ENCODE results near the gene SLC26A4.

- TF ChIP-seq CTCF (IDR thresholded peaks at IDR 0.05; ENCODE audit: insufficient read depth, low read depth, low read length), result no peak
- TF ChIP-seq EZH2 (IDR thresholded peaks at IDR 0.05; ENCODE audit: insufficient read depth, low read length), result no peak
These were observed 38.2 kb upstream of the SLC26A4 start for GRCh38 chr7:107622429-107622828.

Data from astrocyte (in vitro differentiated cells and primary cell).